GM21825 (cell line): Measurements from ENCODE around the gene AP3S2.
"Not testable (repeated sequence)": the region's sequence is repeated elsewhere in the genome, so short reads cannot be mapped to it uniquely, and the experiment has no call there.

Experiments
- ATAC-seq: cut with Tn5 transposase; IDR thresholded peaks from one replicate; pipeline ENCODE4 v1.9.1; 2021; ENCODE audit warnings: mild to moderate bottlenecking, moderate library complexity; ENCODE audit not compliant: unreplicated experiment

AP3S2 gene

GRCh38 chr15:89802986-89803824 lies 90.6 kb downstream of the AP3S2 start:
- ATAC-seq, result no peak

GRCh38 chr15:89802231-89802928 lies 91.4 kb downstream of the AP3S2 start:
- ATAC-seq, result no peak

DNA sequence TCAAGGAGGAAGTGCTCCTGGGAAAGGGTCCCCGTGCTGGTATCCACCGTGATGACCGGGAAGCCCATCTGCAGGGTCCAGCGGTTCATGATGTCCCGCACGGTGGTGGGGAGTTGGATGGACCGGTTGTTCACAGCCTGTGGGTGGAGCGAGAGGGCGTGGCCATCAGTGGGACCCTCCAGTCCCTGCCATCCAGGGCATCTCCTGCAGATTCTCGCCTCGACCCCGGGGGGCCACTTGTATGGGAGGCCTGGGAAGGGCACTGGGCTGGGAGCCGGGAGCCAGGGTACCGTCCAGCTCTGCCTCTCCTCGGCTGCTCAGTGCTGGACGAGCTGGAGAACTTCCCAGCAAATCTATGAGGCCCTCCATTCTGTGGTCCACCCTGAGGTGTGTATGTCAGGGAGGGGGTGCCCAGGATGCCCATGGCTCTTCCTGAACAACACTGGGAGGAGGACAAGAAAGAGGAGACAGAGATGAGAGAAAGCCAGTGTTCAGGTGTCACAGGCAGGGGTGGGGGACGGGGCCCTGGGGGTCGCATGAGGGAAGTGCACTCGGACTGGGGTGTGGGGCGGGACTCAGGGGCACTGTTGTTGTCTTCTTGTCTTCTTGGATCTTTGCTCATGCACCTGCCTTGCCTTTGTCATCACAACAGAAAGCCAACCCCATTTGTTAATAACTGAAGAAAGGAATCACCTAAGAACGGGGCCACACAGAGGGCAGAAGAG lies 92.2 kb downstream of the AP3S2 start:
- no peak for ATAC-seq

- no peak for ATAC-seq
These were observed 93.8 kb downstream of the AP3S2 start for GRCh38 chr15:89799918-89800498.

DNA sequence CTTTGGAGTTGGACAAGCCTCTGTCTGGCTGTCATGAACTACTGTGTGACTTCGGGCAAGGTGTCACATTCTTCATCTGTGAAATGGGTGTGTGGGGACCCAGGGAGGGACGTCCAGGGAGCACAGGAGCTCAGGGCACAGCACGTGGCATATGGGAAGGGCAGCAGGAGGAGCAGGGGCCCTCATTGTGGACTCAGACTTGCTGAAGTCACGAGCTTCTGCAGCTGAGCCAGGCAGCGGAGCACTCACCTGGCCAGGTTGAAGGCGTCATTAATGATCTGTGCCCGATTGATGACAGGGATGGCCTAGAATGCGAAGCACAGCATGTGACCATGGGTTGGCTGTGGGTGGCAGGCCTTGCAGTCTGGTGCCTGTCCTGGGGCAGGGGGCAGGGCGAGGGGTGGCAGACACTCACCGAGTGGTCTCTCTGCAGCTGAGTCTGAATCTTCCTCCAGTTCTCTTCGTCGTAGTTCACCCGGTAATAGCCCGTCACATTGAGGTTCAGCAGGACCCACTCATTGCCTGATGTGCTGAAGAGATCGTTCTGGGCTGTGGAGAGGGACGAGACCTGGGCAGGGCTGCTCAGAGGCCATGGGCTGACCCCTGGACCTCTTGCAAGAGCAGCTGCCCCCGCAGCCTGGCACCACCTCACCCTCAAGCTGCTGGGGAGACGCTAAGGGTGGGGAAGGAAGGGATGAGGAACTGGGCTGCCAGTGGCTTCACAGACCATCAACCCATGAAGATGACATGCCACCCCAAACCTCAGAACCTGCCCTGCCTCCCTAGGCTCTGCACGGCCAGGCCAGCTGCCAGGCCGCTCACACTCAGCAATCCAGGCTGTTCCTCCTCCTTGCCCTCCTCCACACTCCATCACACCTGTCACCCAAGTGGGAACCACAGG lies 94.5 kb downstream of the AP3S2 start:
- no peak for ATAC-seq

DNA sequence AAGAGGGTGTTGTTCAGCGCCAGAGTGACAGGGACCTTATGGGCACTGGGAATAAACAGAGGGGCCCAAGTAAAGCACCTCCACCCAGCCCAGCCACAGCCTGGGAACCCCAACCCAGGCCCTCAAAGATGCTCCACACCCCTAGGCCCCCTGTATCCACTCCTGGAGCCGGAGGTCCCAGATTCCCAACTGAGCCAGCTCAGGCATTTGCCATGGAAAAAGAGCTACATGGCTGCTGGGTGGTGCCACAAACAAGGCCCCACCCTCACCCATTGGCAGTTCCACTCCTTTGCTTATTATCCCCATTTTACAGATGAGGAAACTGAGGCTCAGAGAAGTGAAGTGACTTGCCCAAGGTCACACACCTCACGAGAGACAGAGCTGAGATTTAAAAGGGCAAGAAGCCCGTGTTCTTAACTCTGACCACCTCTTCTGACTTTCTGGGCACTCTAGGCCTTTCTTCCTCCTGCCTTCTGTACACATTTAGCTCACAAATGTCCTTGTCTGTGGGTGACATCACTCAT lies 96.1 kb downstream of the AP3S2 start:
- no peak for ATAC-seq

DNA sequence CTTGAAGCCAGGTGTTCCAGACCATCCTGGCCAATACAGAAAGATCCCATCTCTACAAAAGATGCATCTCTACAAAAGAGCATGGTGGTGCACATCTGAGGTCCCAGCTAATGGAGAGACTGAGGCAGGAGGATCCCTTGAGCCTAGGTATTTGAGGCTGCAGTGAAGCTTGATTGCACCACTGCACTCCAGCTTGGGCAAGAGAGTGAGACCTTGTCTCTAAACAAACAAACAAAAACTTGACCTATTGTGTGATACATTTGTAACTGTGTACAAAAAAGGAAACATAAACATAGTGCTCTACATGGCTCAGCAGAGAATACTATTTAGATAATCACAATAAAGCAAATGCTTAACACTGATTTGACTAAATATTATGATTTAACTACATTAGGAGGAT lies 97.8 kb downstream of the AP3S2 start:
- ATAC-seq, result no peak

DNA sequence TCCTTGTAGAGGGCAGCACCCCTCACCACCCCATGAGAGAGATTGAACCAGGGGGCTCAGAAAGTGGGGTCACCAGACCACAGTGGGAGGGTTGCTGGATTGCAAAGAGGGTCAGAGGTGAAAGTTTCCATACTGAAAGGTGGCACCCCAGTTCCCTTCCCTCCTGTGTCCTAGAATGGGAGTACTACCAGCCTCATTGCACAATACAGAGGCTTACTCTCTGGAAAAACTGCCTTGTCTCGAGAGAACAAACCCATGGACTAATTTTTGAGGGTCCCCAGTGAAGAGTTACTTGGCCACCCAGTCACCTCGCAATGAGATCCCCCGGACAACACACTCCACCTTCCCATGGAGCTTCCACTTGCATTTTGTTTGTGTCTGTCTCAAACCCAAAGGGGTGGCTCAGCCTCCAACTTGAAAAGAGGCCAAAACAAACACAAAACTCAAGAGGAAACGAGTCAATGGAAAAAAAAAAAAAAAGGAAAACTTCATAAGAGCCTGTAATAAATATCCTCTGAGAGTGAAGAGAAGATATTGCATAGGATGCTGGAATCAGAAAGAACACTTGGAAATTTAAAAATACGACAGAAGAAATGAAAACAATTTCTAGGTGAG lies 99.1 kb downstream of the AP3S2 start:
- no peak for ATAC-seq

DNA sequence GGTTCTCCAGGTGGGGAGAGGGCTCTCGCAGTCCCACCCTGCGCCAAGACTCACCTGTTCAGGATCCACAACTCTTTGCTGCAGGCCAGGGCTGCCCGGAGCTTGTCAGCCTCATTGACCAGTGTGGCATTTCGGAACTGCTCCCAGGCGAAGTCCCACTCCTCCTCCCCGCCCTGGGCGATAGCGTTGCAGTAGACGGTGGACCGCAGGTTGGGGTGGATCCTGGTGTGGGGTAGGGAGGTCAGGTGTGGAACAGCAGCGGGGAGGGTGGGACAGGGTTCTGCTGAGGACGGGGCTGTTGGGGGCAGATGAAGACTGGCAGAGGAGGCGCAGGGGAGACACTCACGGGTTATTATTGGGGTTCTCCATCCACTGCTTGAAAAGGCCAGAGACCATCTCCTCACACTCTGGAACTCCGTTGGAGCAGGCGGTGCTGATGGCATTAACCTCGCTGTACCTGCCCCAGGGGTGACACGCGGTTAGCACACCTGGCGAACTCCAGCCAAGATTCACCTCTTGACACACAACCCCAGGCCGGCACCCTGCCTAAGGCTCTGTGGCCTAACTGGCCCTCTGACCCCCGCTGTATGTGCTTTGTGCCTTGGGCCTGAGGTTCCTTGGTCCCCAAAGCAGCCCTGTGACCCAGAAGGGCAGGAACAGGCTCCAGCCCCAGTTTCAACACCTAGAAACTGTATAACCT lies 101.5 kb downstream of the AP3S2 start:
- no peak for ATAC-seq

GRCh38 chr15:89790661-89791060 lies 103.1 kb downstream of the AP3S2 start:
- no peak for ATAC-seq

- ATAC-seq, result no peak
These were observed 103.6 kb downstream of the AP3S2 start for GRCh38 chr15:89790206-89790605.

DNA sequence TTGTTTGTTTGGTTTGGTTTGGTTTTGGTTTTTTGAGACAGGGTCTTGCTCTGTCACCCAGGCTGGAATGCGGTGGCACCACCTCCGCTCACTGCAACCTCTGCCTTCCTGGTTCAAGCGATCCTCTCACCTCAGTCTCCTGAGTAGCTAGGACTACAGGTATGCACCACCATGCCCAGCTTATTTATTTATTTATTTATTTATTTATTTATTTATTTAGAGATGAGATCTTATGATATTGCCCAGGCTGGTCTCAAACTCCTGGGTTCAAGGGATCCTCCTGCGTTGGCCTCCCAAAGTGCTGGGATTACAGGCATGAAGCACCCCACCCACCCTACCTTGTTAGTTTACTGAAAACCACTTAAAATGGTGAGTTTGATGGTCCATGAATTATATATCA lies 105.2 kb downstream of the AP3S2 start:
- not testable (repeated sequence) for ATAC-seq

GRCh38 chr15:89787944-89788343 lies 105.8 kb downstream of the AP3S2 start:
- no peak for ATAC-seq

- no peak for ATAC-seq
These were observed 108.0 kb downstream of the AP3S2 start for GRCh38 chr15:89785774-89786140.

DNA sequence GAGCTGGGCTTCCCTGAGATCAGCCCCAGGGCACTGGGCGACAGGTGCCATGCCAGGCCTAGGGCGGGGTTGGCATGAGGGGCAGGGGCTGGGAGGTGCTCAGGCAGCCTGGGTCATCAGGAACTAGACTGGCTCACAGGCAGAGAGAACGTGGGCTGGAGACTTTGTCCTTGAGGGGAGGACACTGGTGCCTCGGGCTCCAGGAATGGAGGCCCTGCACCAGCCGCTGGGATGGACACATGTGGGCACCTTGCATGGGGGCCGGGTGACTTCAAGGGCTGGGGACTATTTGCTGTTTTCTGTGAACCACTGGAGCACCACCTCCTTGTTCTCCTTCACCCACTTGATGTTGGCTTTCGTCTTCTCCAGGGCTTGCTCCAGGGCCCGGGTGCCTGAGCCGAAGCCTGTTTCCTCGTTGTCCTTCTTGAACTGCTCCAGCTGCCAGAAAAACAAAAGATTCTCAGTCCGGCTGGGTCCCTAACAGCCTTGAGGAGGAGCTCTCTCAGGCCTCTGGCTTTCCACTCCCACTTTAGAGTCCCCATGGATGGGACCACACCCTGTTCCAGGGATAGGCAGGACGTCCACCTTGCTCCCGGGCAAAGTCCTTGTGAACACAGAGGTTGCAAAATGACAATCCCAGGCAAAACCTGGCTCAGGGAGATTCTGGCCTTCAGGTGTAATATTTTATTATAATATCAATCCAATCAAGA lies 108.6 kb downstream of the AP3S2 start:
- no peak for ATAC-seq

DNA sequence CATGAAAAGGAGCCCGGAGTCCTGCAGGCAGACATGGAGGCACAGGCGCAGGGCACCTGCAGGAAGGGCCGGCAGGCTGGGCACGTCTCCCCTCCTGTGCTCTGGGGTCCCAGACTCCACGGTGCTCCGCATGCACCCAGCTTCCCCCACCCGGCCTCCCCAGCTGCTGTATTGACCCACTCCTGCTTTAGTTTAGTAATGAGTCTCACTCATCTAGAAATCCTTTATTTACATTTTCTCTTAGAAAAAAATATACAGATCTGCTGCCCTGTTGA lies 109.2 kb downstream of the AP3S2 start:
- ATAC-seq, result no peak

DNA sequence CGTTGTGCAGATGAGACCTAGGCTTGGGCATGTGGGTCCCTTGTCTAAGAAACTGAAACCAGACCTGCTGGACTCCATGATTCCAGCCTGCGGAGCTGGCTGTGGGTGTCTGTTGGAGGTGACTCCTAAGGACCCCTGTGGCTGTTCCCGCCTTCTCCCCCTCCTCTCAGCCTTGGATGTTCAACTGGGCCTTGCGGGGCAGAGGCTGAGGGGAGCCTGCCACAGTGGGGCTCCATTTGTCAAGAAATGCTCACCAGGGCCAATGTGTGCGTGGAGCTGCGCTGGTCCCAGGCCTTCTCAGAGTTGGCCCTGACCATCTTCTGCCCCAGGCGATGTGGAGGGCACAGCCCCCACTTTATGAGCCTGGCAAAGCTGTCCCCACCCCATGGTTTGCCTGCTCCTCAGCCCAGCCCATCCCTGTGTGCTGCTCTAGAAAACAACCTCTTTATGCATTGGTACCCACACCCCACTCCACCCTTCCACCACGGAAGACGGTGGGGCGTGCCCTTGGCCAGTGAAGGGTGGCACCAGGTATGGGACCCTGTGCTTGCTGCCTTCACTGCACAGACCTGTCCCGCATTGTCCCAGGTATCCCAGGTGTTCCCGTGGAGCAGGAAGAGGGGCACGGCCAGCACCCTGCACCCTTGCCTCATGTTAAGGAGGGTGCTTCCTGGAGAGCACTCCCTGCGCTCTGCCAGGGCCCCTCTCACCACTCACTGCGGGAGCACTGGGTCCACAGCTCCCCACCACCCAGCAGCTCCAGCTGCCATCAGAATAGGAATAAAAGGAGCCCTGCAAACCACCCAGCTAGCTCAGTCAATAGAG lies 109.7 kb downstream of the AP3S2 start:
- ATAC-seq, result no peak
